ENCODE measurements around the gene ADAM11.

DNA sequence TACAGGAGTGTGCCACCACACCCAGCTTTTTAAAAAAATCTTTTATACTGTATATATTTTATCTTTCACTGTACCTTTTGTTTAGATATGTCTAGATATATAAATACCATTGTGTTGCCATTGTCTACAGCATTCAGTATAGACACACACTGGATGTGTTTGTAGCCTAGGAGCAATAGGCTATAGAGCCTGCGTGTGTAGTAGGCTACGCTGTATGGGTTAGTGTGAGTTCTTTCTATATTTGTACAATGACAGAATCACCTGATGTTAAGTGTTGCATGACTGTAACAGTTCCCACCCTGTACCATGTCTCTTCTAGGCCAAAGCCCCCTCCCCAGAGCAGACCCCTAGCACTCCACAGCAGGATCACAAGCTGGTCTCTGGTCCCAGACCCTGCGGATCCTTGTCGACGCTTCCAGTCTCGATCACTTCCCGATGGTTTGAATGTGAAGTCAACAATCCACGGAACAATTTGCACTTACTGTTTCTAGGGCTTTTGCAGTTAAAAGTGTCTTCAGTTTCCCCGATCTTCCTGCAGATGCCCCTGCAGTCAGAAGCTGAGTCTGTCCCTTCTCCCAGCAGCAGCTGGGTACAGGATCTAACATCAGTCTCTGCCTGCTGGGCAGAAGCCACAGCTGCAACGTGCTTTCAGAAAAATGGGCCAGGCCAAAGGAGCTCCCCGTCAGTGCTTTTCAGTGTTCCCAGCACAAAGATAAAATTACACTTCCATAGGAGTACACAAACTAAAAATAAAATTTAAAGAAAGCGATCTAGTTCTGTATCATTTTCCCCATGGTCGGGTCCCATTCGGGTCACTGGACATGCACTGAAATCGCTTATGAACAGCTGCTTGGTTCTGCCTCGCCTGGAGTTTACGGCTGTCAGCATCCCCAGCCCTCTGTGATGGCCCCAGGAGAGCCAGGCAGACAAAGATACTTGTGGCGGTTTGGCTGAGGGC lies 35.4 kb downstream of the ADAM11 start:
- TF ChIP-seq, protein P1, sequence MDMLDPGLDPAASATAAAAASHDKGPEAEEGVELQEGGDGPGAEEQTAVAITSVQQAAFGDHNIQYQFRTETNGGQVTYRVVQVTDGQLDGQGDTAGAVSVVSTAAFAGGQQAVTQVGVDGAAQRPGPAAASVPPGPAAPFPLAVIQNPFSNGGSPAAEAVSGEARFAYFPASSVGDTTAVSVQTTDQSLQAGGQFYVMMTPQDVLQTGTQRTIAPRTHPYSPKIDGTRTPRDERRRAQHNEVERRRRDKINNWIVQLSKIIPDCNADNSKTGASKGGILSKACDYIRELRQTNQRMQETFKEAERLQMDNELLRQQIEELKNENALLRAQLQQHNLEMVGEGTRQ (IDR thresholded peaks at IDR 0.05; ENCODE audit: low read depth, low read length), result no peak
- no peak for TF ChIP-seq POLR2A (IDR thresholded peaks at IDR 0.05; ENCODE audit: low read depth, low read length)

Data from IMR-90 (cell line).